ENCODE measurements around the gene ARL4D.
A peak's percentile ranks its signal among the peaks of the same experiment; 100 is the strongest.

The ARL4D gene

DNA sequence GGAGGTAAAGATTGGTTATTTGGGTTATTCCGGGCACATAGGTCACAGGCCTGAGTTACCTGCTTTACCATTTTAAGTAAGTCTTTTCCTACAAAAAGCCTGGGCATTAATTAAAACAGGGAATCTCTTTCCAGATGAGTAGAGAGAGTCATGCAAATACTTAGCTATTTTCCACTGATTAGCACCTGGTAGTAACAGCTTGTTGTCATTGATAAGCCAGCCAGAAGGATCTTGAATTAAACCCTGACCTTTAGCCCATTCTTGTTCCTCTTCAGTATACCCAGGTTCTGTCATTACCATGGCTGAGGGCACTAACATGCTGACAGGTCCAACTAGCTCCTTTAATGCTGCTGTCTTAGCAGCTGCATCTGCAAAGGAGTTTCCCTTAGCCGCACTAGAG lies 44.4 kb upstream of the ARL4D start:
- POLR2A ChIA-PET (ENCODE audit: low non-redundant PET): no interaction called here
- TF ChIP-seq CTCF (conservative IDR thresholded peaks at IDR 0.05; ENCODE audit: low read depth): no peak
- CTCF ChIA-PET: interaction anchor here (0.6 to 1.7 kb wide), 2 partner anchors 20 to 253 kb away, joined by 4 to 5 read pairs; no protein-coding TSS in a partner anchor
- no peak overlapping the region for H3K27ac ChIP-seq
- DNase-seq (ENCODE audit: low spot score): no peak

DNA sequence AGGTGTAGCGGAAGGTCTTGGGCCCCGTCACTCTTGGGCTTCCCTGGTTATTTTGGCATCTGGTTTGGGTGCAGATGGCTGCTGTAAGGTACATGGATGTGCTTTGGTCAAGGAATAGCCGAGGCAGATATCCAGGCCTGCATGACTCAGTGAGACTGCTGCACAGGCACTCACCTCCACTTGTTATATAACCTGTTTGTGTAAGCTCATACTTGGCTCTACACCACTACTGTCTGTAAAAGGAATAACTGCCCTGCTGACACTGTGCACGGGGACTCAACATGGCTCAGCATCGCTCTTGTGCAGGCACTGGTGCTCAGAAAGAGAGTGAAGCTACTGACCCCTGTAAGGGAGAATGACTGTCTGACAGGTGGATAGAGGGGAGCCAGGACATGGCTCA lies 42.3 kb upstream of the ARL4D start:
- peak overlapping the region; percentile 73 for H3K27ac ChIP-seq
- TF ChIP-seq CTCF (conservative IDR thresholded peaks at IDR 0.05; ENCODE audit: low read depth): no peak
- no peak for DNase-seq (ENCODE audit: low spot score)
- CTCF ChIA-PET: interaction anchor here (0.6 to 1.3 kb wide), 4 partner anchors 17 to 421 kb away, joined by 3 read pairs; no protein-coding TSS in a partner anchor
- POLR2A ChIA-PET (ENCODE audit: low non-redundant PET): interaction anchor here (1.5 kb wide), 1 partner anchor 12 kb away, joined by 9 read pairs; no protein-coding TSS in a partner anchor

DNA sequence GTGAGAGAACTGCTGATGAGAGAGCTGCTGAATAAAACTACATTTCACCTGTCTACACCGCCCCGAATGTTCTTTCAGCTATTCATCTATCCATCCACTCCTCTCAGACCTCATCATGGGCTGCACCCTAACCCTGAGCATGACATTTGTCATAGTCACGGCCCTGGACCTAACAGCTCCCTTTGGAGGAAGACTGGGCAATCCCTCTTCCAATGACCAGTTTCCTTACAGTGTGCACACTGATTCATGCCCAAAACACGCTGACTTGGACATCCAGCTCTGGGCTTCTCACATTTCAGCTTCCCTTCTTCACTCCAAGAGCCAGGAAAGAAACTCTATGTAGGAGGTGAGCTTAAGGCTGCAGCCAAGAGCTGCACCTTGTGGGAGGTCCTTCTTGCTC lies 41.8 kb upstream of the ARL4D start:
- DNase-seq (ENCODE audit: low spot score): peak; percentile 79
- ChIA-PET POLR2A (ENCODE audit: low non-redundant PET) (interaction anchor here (1.5 kb wide), 1 partner anchor 11 kb away, joined by 9 read pairs; no protein-coding TSS in a partner anchor), CTCF (interaction anchor here (0.6 to 1.3 kb wide), 4 partner anchors 18 to 420 kb away, joined by 3 read pairs; no protein-coding TSS in a partner anchor)
- peak overlapping the region; percentile 73 for H3K27ac ChIP-seq
- no peak for TF ChIP-seq CTCF (conservative IDR thresholded peaks at IDR 0.05; ENCODE audit: low read depth)

- ChIA-PET POLR2A (ENCODE audit: low non-redundant PET) (no interaction called here), CTCF (interaction anchor here (0.6 kb wide), 1 partner anchor 124 kb away, joined by 3 read pairs; the partner anchor contains the start of gene DHX8)
- H3K27ac ChIP-seq: peak overlapping the region; percentile 99
- DNase-seq (ENCODE audit: low spot score): no peak
- no peak for TF ChIP-seq CTCF (conservative IDR thresholded peaks at IDR 0.05; ENCODE audit: low read depth)
Measured at GRCh38 chr17:43359469-43360110, 39.2 kb upstream of the ARL4D start.

GRCh38 chr17:43360376-43360738 lies 38.4 kb upstream of the ARL4D start:
- peak overlapping the region; percentile 99 for H3K27ac ChIP-seq
- POLR2A ChIA-PET (ENCODE audit: low non-redundant PET): interaction anchor here (1.6 kb wide), 1 partner anchor 28 kb away, joined by 6 read pairs; no protein-coding TSS in a partner anchor
- no peak for TF ChIP-seq CTCF (conservative IDR thresholded peaks at IDR 0.05; ENCODE audit: low read depth)
- DNase-seq (ENCODE audit: low spot score): peak; percentile 40
- CTCF ChIA-PET: interaction anchor here (0.6 kb wide), 1 partner anchor 124 kb away, joined by 3 read pairs; the partner anchor contains the start of gene DHX8

DNA sequence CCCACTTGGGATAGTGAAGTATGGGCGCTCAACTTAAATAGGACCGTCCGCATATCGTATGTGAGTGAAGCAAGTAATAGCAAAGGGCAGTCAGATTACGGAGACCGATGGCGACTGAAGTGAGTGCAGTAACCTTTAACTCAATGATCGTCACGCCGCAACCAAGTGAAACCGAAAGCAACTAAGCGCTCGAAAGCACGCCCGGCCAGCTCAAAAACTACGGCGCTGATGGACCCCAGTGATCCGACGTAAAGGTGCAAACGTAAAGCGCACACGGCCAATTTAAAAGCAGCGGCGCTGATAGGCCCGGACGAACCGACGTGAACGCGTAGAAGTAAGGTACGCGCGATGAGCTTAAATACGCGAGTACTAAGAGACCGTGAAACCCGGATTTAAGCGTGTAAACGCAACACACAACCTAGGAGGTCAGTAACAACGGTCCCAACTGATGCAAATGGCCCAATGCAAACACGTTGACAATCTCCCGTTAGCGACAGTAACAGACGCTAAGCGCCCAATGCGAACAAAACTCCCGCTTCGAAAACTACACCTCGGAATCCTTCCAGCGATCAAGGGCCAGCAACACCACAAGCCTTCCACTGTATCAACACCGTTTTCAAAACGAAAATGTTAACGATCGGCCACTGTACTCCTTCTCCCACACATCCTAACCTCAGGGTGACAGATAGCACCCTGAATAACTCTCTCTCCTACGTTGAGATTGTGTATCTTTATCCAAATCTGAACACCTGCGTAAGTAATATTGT lies 37.9 kb upstream of the ARL4D start:
- CTCF ChIA-PET: no interaction called here
- H3K27ac ChIP-seq: peak overlapping the region; percentile 99
- no peak for TF ChIP-seq CTCF (conservative IDR thresholded peaks at IDR 0.05; ENCODE audit: low read depth)
- POLR2A ChIA-PET (ENCODE audit: low non-redundant PET): interaction anchor here (0.7 to 1.6 kb wide), 3 partner anchors 27 to 828 kb away, joined by 3 to 6 read pairs (median 3); partner anchors contain the start of gene DHX8
- DNase-seq (ENCODE audit: low spot score): peak; percentile 81

Data from RWPE1 (cell line).